GM18498 (cell line): ENCODE results near the gene KCNC4.

ENCODE experiments used
- ATAC-seq: cut with Tn5 transposase; IDR thresholded peaks from one replicate; pipeline ENCODE4 v1.9.1; 2021; ENCODE audit warnings: mild to moderate bottlenecking, moderate library complexity; ENCODE audit not compliant: unreplicated experiment

Gene KCNC4

GRCh38 chr1:110250749-110251148 lies 40.6 kb downstream of the KCNC4 start:
- ATAC-seq, result no peak

GRCh38 chr1:110253213-110253612 lies 43.1 kb downstream of the KCNC4 start:
- ATAC-seq, result no peak

GRCh38 chr1:110254604-110255391 lies 44.7 kb downstream of the KCNC4 start:
- no peak for ATAC-seq

GRCh38 chr1:110255392-110255787 lies 45.3 kb downstream of the KCNC4 start:
- ATAC-seq, result no peak

GRCh38 chr1:110258734-110259133 lies 48.6 kb downstream of the KCNC4 start:
- no peak for ATAC-seq

- no peak for ATAC-seq
These were observed 49.7 kb downstream of the KCNC4 start for GRCh38 chr1:110259770-110260169.
